Tibial nerve (tissue), 4 donors: ENCODE data around the gene GIMAP2. TPM values are rescaled to one million over a fixed set of nuclear protein-coding genes. Genes with fewer than 3 reads are reported as not detected.

ENCODE experiments used
- DNase-seq, 2 donors: peaks; one replicate each; pipeline ENCODE4 v3.0.0-alpha.2; 2019; ENCODE audit warnings: low spot score in 2 of 2
- H3K27ac ChIP-seq, 4 donors: fragments of 200-600 bp; sonication (generic) in 3 of 4; one replicate each; pipeline ENCODE4 v1.5.1; 2017 to 2019; ENCODE audit warnings: mild to moderate bottlenecking in 1 of 4
- H3K27me3 ChIP-seq, 2 donors: fragments of 200-600 bp; sonication (generic) in 1 of 2; one replicate each; pipeline versions ENCODE4 v1.5.1 to v1.6.0; 2017 to 2019
- H3K36me3 ChIP-seq, 3 donors: fragments of 200-600 bp; sonication (generic); one replicate each; pipeline ENCODE4 v1.5.1; 2018 to 2019
- H3K4me1 ChIP-seq, 4 donors: fragments of 200-600 bp; sonication (generic) in 3 of 4; one replicate each; pipeline ENCODE4 v1.5.1; 2017 to 2019
- H3K4me3 ChIP-seq, 4 donors: fragments of 200-600 bp; sonication (generic) in 3 of 4; one replicate each; pipeline ENCODE4 v1.5.1; 2017 to 2019; ENCODE audit warnings: mild to moderate bottlenecking in 1 of 4, moderate library complexity in 1 of 4
- H3K9me3 ChIP-seq, 4 donors: fragments of 200-600 bp; sonication (generic) in 3 of 4; one replicate each; pipeline ENCODE4 v1.5.1; 2017 to 2019
- EP300 ChIP-seq, 2 donors: sonication (generic); formaldehyde crosslinking; IDR thresholded peaks; one replicate each; pipeline ENCODE4 v1.6.1; 2017; ENCODE audit warnings: antibody characterized with exemption in 2 of 2, mild to moderate bottlenecking in 1 of 2
- POLR2A ChIP-seq, 2 donors: fragments of 450-650 bp; IDR thresholded peaks; one replicate each; pipeline ENCODE4 v1.6.1; 2017; ENCODE audit warnings: antibody characterized with exemption in 2 of 2, mild to moderate bottlenecking in 2 of 2, moderate library complexity in 2 of 2
- WGBS, 2 donors: methylation state at CpG; one replicate each; pipeline ENCODE4 v1.1.5; 2018; 5-methylcytosine and 5-hydroxymethylcytosine counted together
- total RNA-seq, 4 donors: library from RNA; depleted of rRNA; stranded (reverse); fragments of >200 nt; gene quantifications; one replicate each; pipeline ENCODE4 v1.1.0, GENCODE V29; 2016
- TF ChIP-seq, protein P1 (sequence below), 5 experiments: fragments of 200-600 bp in 3 of 5; fragments of 450-650 bp in 2 of 5; sonication (generic) in 3 of 5; IDR thresholded peaks; one replicate each; pipeline ENCODE4 v1.5.1; 2016 to 2019; ENCODE audit warnings: antibody characterized with exemption in 5 of 5, mild to moderate bottlenecking in 3 of 5, moderate library complexity in 2 of 5

GIMAP2 gene
- total RNA-seq, 4 donors from 2014 or later, result 6.3 to 22.0 (median 7.8) TPM

DNA sequence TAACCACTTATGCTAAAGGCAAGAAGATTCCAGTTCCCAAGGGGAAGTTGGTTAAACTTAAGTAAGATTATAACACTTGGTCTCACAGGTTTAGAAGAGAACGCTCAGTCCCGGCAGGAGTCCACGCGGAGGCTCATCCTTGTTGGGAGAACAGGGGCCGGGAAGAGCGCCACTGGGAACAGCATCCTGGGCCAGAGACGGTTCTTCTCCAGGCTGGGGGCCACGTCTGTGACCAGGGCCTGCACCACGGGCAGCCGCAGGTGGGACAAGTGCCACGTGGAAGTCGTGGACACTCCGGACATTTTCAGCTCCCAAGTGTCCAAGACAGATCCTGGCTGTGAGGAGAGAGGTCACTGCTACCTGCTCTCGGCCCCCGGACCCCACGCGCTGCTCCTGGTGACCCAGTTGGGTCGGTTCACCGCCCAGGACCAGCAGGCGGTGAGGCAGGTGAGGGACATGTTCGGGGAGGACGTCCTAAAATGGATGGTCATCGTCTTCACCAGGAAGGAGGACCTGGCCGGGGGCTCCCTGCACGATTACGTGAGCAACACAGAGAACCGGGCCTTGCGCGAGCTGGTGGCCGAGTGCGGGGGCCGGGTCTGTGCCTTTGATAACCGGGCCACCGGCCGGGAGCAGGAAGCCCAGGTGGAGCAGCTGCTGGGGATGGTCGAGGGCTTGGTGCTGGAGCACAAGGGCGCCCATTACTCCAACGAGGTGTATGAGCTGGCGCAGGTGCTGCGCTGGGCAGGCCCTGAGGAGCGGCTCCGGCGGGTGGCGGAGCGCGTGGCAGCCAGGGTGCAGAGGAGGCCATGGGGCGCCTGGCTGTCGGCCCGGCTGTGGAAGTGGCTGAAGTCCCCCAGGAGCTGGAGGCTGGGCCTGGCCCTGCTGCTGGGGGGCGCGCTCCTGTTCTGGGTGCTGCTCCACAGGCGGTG lies 34.7 kb downstream of the GIMAP2 start:
- H3K4me1 ChIP-seq, result peaks cover 0 to 9% (median 0%) of the 10 kb centered on the region in 4 donors
- H3K36me3 ChIP-seq, result peaks cover 0 to 7% (median 0%) of the 10 kb centered on the region in 3 donors
- H3K27ac ChIP-seq, result no peak overlapping the region
- WGBS, 2 donors, result 92 to 93% methylated on average over 49 to 52 of the region's 52 CpGs
- no peaks in the 10 kb centered on the region for H3K9me3 ChIP-seq
- TF ChIP-seq, protein P1, sequence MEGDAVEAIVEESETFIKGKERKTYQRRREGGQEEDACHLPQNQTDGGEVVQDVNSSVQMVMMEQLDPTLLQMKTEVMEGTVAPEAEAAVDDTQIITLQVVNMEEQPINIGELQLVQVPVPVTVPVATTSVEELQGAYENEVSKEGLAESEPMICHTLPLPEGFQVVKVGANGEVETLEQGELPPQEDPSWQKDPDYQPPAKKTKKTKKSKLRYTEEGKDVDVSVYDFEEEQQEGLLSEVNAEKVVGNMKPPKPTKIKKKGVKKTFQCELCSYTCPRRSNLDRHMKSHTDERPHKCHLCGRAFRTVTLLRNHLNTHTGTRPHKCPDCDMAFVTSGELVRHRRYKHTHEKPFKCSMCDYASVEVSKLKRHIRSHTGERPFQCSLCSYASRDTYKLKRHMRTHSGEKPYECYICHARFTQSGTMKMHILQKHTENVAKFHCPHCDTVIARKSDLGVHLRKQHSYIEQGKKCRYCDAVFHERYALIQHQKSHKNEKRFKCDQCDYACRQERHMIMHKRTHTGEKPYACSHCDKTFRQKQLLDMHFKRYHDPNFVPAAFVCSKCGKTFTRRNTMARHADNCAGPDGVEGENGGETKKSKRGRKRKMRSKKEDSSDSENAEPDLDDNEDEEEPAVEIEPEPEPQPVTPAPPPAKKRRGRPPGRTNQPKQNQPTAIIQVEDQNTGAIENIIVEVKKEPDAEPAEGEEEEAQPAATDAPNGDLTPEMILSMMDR (IDR thresholded peaks at IDR 0.05), result no peak
- no peak for TF ChIP-seq POLR2A (IDR thresholded peaks at IDR 0.05)
- no peak for TF ChIP-seq EP300 (IDR thresholded peaks at IDR 0.05)
- no peak for DNase-seq
- H3K4me3 ChIP-seq, result no peak overlapping the region
- H3K27me3 ChIP-seq, result no peaks in the 10 kb centered on the region

DNA sequence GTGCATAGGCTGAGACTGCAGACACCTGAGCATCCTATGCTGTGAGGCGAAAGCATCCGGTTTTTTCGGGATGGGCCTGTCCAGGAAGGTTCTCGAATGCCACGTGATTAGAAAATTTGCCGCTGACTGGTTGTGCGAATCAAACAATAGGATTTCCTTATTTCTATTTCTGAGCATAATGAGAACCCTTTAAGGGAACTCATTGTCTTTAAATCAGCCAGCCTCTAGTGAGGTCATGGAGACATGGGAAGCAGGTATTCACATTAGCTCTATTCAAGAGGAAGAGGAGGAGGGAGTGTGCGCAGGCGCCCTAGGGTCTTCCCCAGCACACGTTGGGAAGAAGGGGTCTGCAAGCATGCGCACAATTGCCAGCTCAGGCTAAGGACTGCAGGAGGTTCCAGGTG lies 36.5 kb downstream of the GIMAP2 start:
- no peak for DNase-seq
- H3K36me3 ChIP-seq, result peaks cover 0 to 7% (median 0%) of the 10 kb centered on the region in 3 donors
- peaks cover 0 to 9% (median 0%) of the 10 kb centered on the region in 4 donors for H3K4me1 ChIP-seq
- WGBS, 2 donors, result 81 to 88% methylated on average over 11 of the region's 11 CpGs
- H3K27ac ChIP-seq, result peak overlapping the region in 1 of 4 donors; percentile 59
- H3K9me3 ChIP-seq, result peaks cover 0 to 8% (median 0%) of the 10 kb centered on the region in 4 donors
- TF ChIP-seq EP300 (IDR thresholded peaks at IDR 0.05), result no peak
- TF ChIP-seq, protein P1 (IDR thresholded peaks at IDR 0.05), result no peak
- TF ChIP-seq POLR2A (IDR thresholded peaks at IDR 0.05), result no peak
- no peaks in the 10 kb centered on the region for H3K27me3 ChIP-seq
- no peak overlapping the region for H3K4me3 ChIP-seq

DNA sequence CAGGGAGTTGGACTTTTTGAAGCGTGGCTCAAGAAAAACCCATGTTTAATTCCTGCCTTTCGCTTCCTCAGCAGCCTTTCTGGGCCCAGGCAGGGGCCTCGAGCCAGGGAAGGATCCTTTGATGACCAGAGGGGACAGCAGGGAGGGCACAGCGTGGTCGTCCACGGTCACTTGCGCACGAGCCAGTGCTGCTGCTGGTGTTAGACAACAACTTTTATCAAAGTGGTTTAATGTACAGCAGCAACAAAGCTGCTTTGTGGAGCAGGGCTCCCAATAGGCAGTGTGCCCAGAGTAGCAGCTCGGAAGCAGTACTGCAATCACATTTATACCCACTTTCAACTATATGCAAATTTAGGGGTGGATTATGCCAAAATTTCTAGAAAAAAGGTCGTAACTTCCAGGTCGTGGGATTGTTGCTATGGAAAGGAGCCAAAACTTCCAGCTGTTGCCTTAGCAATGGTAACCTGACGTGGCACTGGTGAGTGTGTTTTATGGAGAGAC lies 37.0 kb downstream of the GIMAP2 start:
- Histone ChIP-seq H3K27ac (peak overlapping the region in 2 of 4 donors; percentile 24 to 59), H3K4me1 (peaks cover 0 to 9% (median 0%) of the 10 kb centered on the region in 4 donors), H3K27me3 (no peaks in the 10 kb centered on the region), H3K9me3 (peaks cover 0 to 12% (median 0%) of the 10 kb centered on the region in 4 donors), H3K36me3 (peaks cover 0 to 7% (median 0%) of the 10 kb centered on the region in 3 donors), H3K4me3 (no peak overlapping the region)
- 22 to 40% methylated on average over 12 of the region's 12 CpGs for WGBS, 2 donors
- TF ChIP-seq POLR2A (IDR thresholded peaks at IDR 0.05) (no peak), EP300 (IDR thresholded peaks at IDR 0.05) (no peak)
- TF ChIP-seq, protein P1 (IDR thresholded peaks at IDR 0.05), result no peak
- no peak for DNase-seq

DNA sequence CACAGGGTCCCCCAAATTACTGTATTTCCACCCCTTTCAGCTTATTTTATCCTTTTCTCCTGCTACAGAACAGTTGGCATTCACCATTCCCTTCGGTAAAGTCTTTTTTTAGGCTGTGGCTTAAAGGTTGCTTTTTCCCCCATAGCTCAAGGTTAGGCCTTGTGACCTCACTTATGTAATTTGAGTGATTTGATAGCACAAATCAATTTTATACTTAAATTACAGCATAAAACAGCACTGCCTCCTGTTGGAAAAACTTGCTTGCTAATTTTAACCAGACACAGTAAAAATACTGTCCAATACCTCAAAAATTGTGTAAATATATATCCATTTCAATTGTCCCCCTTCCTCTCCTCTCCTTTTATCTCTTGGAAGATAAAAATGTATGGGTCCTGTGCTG lies 38.0 kb downstream of the GIMAP2 start:
- no peaks in the 10 kb centered on the region for H3K27me3 ChIP-seq
- TF ChIP-seq, protein P1 (IDR thresholded peaks at IDR 0.05), result no peak
- TF ChIP-seq EP300 (IDR thresholded peaks at IDR 0.05), result no peak

DNA sequence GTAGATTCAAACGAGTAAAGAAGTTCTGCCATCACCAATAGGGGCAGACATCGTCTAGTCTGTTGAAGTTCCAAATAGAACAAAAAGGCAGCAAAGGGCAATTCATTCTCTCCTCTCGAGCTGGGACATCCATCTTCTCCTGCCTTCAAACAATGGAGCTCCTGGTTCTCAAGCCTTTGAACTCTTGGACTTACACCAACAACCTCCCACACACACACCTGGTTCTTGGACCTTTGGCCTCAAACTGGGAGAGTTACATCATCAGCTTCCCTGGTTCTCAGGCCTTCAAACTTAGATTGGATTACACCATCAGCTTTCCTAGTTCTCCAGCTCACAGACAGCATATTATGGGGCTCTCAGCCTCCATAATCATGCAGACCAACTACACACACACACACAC lies 41.9 kb downstream of the GIMAP2 start:
- peaks cover 0 to 33% (median 0%) of the 10 kb centered on the region in 4 donors for H3K9me3 ChIP-seq
- H3K27me3 ChIP-seq, result no peaks in the 10 kb centered on the region
- H3K4me1 ChIP-seq, result peaks cover 0 to 5% (median 0%) of the 10 kb centered on the region in 4 donors
- DNase-seq, result no peak
- H3K4me3 ChIP-seq, result no peak overlapping the region
- WGBS, 2 donors, result 62 to 69% methylated on average over 3 of the region's 3 CpGs
- H3K27ac ChIP-seq, result no peak overlapping the region
- TF ChIP-seq EP300 (IDR thresholded peaks at IDR 0.05), result no peak
- no peak for TF ChIP-seq POLR2A (IDR thresholded peaks at IDR 0.05)
- TF ChIP-seq, protein P1 (IDR thresholded peaks at IDR 0.05), result no peak
- no peaks in the 10 kb centered on the region for H3K36me3 ChIP-seq

More for the DNA sequence above, 38.0 kb downstream of the GIMAP2 start:
- Histone ChIP-seq H3K36me3 (peaks cover 0 to 7% (median 0%) of the 10 kb centered on the region in 3 donors), H3K9me3 (peaks cover 0 to 21% (median 0%) of the 10 kb centered on the region in 4 donors), H3K4me1 (peaks cover 0 to 9% (median 0%) of the 10 kb centered on the region in 4 donors), H3K27ac (no peak overlapping the region), H3K4me3 (no peak overlapping the region)
- 51 to 66% methylated on average over 1 of the region's 1 CpG for WGBS, 2 donors
- DNase-seq, result no peak
